Gastroesophageal sphincter (tissue), 4 donors: Measurements from ENCODE around the gene BAK1. TPM values are rescaled to one million over a fixed set of nuclear protein-coding genes. Genes with fewer than 3 reads are reported as not detected.

ENCODE experiments used
- ATAC-seq: fragments of 150-250 bp; one replicate; pipeline ENCODE4 v1.9.1; 2016; ENCODE audit warnings: mild to moderate bottlenecking, moderate library complexity
- H3K27ac ChIP-seq, 4 donors: fragments of 200-600 bp; sonication (generic) in 3 of 4; 1 replicate in 3 of 4; 2 replicates in 1 of 4; pipeline ENCODE4 v1.5.1; 2016 to 2019
- H3K27me3 ChIP-seq: fragments of 200-600 bp; sonication (generic); one replicate; pipeline ENCODE4 v1.5.1; 2019
- H3K36me3 ChIP-seq, 2 donors: fragments of 200-600 bp; sonication (generic); one replicate each; pipeline ENCODE4 v1.5.1; 2019; ENCODE audit warnings: control low read depth in 1 of 2
- H3K4me1 ChIP-seq, 3 donors: fragments of 200-600 bp; sonication (generic); 1 replicate in 2 of 3; 2 replicates in 1 of 3; pipeline ENCODE4 v1.5.1; 2016 to 2019; ENCODE audit warnings: control low read depth in 2 of 3
- H3K4me3 ChIP-seq, 2 donors: fragments of 200-600 bp; sonication (generic); one replicate each; pipeline ENCODE4 v1.5.1; 2019; ENCODE audit warnings: mild to moderate bottlenecking in 1 of 2, moderate library complexity in 1 of 2
- H3K9me3 ChIP-seq, 3 donors: fragments of 200-600 bp; sonication (generic); one replicate each; pipeline ENCODE4 v1.5.1; 2017 to 2019; ENCODE audit warnings: control low read depth in 2 of 3
- CTCF ChIP-seq, 4 experiments: fragments of 200-600 bp in 2 of 4; fragments of 450-650 bp in 2 of 4; sonication (generic) in 1 of 4; IDR thresholded peaks; one replicate each; pipeline ENCODE4 v1.5.1; 2017 to 2019; ENCODE audit warnings: antibody characterized with exemption in 4 of 4, mild to moderate bottlenecking in 2 of 4, moderate library complexity in 2 of 4
- EP300 ChIP-seq: sonication (generic); formaldehyde crosslinking; IDR thresholded peaks from one replicate; pipeline ENCODE4 v1.6.1; 2017; ENCODE audit warnings: antibody characterized with exemption, mild to moderate bottlenecking
- POLR2A ChIP-seq, 2 donors: fragments of 450-650 bp; IDR thresholded peaks; one replicate each; pipeline ENCODE4 v1.6.1; 2017; ENCODE audit warnings: antibody characterized with exemption in 2 of 2, mild to moderate bottlenecking in 2 of 2, moderate library complexity in 1 of 2
- POLR2AphosphoS5 ChIP-seq: sonication (generic); formaldehyde crosslinking; IDR thresholded peaks from one replicate; pipeline ENCODE4 v1.6.1; 2017; ENCODE audit warnings: antibody characterized with exemption
- WGBS, 2 donors: methylation state at CpG; one replicate each; pipeline ENCODE4 v1.1.5; 2018; ENCODE audit warnings: low coverage in 1 of 2; 5-methylcytosine and 5-hydroxymethylcytosine counted together
- total RNA-seq, 4 donors: library from RNA; depleted of rRNA; stranded (reverse); fragments of >200 nt; gene quantifications; one replicate each; pipeline ENCODE4 v1.1.0, GENCODE V29; 2016

BAK1 gene
- total RNA-seq, 4 donors from 2014 or later = 7.3 to 14.3 (median 11.0) TPM

DNA sequence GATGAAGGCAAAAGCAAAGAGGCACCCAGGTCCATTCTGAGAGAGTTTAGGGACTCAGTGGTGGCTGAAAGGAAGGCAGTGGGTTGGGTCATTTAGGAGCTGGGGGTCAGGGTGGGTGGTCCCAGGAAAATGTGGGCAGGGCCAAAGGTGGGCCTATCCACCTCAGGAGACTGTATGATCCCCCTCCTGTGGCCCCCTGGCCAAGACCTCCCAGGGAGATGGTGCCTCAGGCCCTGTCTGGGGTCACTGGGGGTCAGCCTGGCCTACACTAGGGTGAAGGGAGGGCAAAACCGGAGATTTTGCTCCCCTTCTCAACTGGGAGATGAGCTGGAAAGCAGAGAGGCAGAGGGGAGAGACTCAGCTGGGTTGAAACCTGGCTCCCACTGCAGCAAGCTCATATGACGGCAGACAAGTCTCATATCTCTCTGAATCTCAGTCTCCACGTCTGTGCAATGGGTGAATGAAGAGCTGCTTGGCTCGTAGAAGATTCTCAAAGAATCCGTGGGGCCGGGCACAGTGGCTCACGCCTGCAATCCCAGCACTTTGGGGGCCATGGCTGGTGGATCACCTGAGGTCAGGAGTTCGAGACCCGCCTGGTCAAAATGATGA lies 11.5 kb upstream of the BAK1 start:
- Histone ChIP-seq H3K36me3 (no peaks in the 10 kb centered on the region), H3K27me3 (peaks cover 27% of the 10 kb centered on the region), H3K9me3 (no peaks in the 10 kb centered on the region), H3K4me3 (no peak overlapping the region), H3K27ac (peak overlapping the region in 3 of 4 donors; percentile 52 to 69 (median 60)), H3K4me1 (peaks cover 0 to 26% (median 15%) of the 10 kb centered on the region in 3 donors)
- 96 to 100% methylated on average over 2 to 4 of the region's 9 CpGs for WGBS, 2 donors
- TF ChIP-seq CTCF (IDR thresholded peaks at IDR 0.05) = no peak
- TF ChIP-seq EP300 = no peak
- TF ChIP-seq POLR2A (IDR thresholded peaks at IDR 0.05) = no peak
- TF ChIP-seq POLR2AphosphoS5 = no peak
- ATAC-seq = no peak

DNA sequence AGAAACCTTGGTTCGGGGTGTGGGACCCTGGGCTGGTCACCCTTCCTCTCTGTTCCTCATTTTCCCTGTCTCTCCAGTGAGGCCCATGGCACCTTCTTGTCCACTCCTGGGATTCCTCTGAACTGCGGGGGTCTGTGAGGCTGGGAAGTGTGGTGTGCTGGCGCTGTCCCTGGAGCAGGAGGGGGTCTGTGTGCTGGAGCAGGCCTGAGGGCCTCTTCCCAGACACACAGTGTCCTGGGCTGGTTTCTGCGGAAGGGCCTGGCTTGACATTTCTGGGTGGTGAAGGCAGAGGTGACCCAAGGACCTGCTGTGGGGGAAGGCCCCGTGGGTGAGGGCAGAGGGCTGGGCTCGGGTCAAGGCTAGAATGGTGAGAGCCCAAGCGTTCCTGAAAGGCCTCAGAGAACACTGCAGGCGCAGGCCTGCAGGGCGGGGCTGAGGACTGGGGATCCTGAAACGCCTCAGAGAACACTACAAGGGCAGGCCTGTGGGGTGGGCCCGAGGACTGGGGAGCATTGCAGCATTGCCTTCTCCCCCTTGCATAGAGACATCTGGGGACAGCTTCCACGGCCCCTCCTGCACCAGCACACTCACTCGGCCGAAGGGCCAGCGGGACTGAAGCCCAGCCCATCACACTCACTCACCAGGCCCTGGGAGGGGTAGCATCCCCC lies 10.6 kb upstream of the BAK1 start:
- H3K4me3 ChIP-seq = no peak overlapping the region
- 65% methylated on average over 4 of the region's 15 CpGs; no CpG with 5 or more reads in 1 of the 2 donors for WGBS, 2 donors
- peaks cover 0 to 31% (median 15%) of the 10 kb centered on the region in 3 donors for H3K4me1 ChIP-seq
- H3K9me3 ChIP-seq = no peaks in the 10 kb centered on the region
- H3K27me3 ChIP-seq = peaks cover 27% of the 10 kb centered on the region
- H3K36me3 ChIP-seq = no peaks in the 10 kb centered on the region
- H3K27ac ChIP-seq = peak overlapping the region in 3 of 4 donors; percentile 52 to 69 (median 60)
- ATAC-seq = no peak
- TF ChIP-seq POLR2A (IDR thresholded peaks at IDR 0.05) (no peak), POLR2AphosphoS5 (no peak), CTCF (IDR thresholded peaks at IDR 0.05) (no peak), EP300 (no peak)

- H3K27ac ChIP-seq = peak overlapping the region in 3 of 4 donors; percentile 52 to 69 (median 60)
- H3K4me1 ChIP-seq = peaks cover 0 to 36% (median 15%) of the 10 kb centered on the region in 3 donors
- no peaks in the 10 kb centered on the region for H3K9me3 ChIP-seq
- H3K4me3 ChIP-seq = no peak overlapping the region
- TF ChIP-seq POLR2A (IDR thresholded peaks at IDR 0.05) (no peak), POLR2AphosphoS5 (peak; percentile 55), CTCF (IDR thresholded peaks at IDR 0.05) (peak in 3 of 4 experiments; percentile 46 to 72 (median 47)), EP300 (no peak)
- H3K36me3 ChIP-seq = no peaks in the 10 kb centered on the region
- WGBS, 2 donors = 29 to 80% methylated on average over 1 of the region's 9 CpGs
- peaks cover 23% of the 10 kb centered on the region for H3K27me3 ChIP-seq
- ATAC-seq = peak; percentile 68
Observed at GRCh38 chr6:33589731-33590530, 9.9 kb upstream of the BAK1 start.

DNA sequence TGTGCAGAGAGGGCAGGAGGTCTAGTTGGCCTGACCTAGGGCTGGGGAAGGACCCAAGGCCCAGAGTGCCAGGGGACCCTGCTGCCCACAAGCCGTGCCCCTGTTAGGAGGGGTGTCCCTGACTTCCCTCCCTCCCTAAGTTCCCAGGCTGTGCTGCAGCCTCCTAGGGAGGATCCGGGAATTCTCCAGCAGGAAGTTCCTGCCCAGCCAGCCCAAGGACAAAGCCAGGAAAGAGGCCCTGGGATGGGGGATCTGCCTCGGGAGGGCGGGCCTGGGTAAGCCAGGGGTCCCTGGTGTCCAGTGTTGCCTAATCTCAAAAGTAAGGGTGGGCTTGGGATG lies 9.3 kb upstream of the BAK1 start:
- WGBS, 2 donors = no CpG with 5 or more reads among the region's 4 CpGs
- H3K4me1 ChIP-seq = peaks cover 0 to 36% (median 15%) of the 10 kb centered on the region in 3 donors

More for the DNA sequence above, 9.3 kb upstream of the BAK1 start:
- Histone ChIP-seq H3K27me3 (peaks cover 18% of the 10 kb centered on the region), H3K36me3 (no peaks in the 10 kb centered on the region), H3K9me3 (no peaks in the 10 kb centered on the region), H3K27ac (peak overlapping the region in 3 of 4 donors; percentile 52 to 69 (median 60)), H3K4me3 (no peak overlapping the region)
- TF ChIP-seq EP300 (no peak), CTCF (IDR thresholded peaks at IDR 0.05) (no peak), POLR2AphosphoS5 (no peak), POLR2A (IDR thresholded peaks at IDR 0.05) (no peak)
- ATAC-seq = peak; percentile 15
